ES-I3 (cell line): ENCODE measurements around the gene GRM4.

Experiments used
- H3K36me3 ChIP-seq: 2 replicates; pipeline ENCODE4 v1.6.1; 2013; ENCODE audit warnings: mild to moderate bottlenecking, low read length, control low read depth, moderate library complexity; ENCODE audit not compliant: insufficient read depth
- H3K4me1 ChIP-seq: 2 replicates; pipeline ENCODE4 v1.6.1; 2013; ENCODE audit warnings: mild to moderate bottlenecking, control low read depth, low read length; ENCODE audit not compliant: insufficient read depth
- H3K9ac ChIP-seq: 2 replicates; pipeline ENCODE4 v1.6.1; 2013; ENCODE audit warnings: low read depth, mild to moderate bottlenecking, low read length, moderate library complexity
- H3K9me3 ChIP-seq: 2 replicates; pipeline ENCODE4 v1.6.1; 2013; ENCODE audit warnings: mild to moderate bottlenecking, low read length, moderate library complexity; ENCODE audit not compliant: control insufficient read depth, insufficient read depth

The GRM4 gene

GRCh38 chr6:34067814-34068213 is 78.1 kb downstream of the GRM4 start:
- Histone ChIP-seq H3K9me3 (no peaks in the 10 kb centered on the region), H3K9ac (no peak overlapping the region), H3K4me1 (peaks cover 8% of the 10 kb centered on the region; the same call in 1 of the 2 replicates), H3K36me3 (no peaks in the 10 kb centered on the region)

- no peaks in the 10 kb centered on the region for H3K36me3 ChIP-seq
- H3K9me3 ChIP-seq: no peaks in the 10 kb centered on the region
- peaks cover 8% of the 10 kb centered on the region; the same call in 1 of the 2 replicates for H3K4me1 ChIP-seq
- H3K9ac ChIP-seq: no peak overlapping the region
Observed at GRCh38 chr6:34066772-34067770, 78.8 kb downstream of the GRM4 start.

GRCh38 chr6:34066218-34066571 is 79.7 kb downstream of the GRM4 start:
- H3K9me3 ChIP-seq: no peaks in the 10 kb centered on the region
- H3K4me1 ChIP-seq: peaks cover 8% of the 10 kb centered on the region; the same call in 1 of the 2 replicates
- no peaks in the 10 kb centered on the region for H3K36me3 ChIP-seq
- H3K9ac ChIP-seq: no peak overlapping the region

- no peaks in the 10 kb centered on the region for H3K36me3 ChIP-seq
- peaks cover 8% of the 10 kb centered on the region; the same call in 1 of the 2 replicates for H3K4me1 ChIP-seq
- no peak overlapping the region for H3K9ac ChIP-seq
- no peaks in the 10 kb centered on the region for H3K9me3 ChIP-seq
Observed at GRCh38 chr6:34065466-34066217, 80.2 kb downstream of the GRM4 start.

DNA sequence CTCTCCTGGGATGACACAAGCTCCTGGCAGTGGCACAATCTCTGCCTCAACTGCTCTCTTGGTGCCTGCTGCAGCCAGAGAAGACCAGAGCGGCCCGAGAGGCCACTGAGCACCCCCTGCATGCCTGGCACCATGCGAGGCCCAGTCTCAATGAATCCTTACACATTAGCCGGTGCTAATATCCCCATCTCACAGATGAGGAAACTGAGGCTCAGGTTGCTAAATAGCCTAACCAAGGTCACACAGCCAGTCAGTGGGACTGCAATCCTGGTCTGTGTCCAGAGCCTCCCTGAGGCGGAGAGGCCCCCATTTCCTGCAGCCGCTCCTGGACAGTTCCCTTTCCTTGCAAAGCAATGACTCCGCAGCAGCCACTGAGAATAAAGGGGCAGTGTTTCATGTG is 81.2 kb downstream of the GRM4 start:
- Histone ChIP-seq H3K36me3 (no peaks in the 10 kb centered on the region), H3K4me1 (peaks cover 8% of the 10 kb centered on the region; the same call in 1 of the 2 replicates), H3K9me3 (no peaks in the 10 kb centered on the region), H3K9ac (no peak overlapping the region)

DNA sequence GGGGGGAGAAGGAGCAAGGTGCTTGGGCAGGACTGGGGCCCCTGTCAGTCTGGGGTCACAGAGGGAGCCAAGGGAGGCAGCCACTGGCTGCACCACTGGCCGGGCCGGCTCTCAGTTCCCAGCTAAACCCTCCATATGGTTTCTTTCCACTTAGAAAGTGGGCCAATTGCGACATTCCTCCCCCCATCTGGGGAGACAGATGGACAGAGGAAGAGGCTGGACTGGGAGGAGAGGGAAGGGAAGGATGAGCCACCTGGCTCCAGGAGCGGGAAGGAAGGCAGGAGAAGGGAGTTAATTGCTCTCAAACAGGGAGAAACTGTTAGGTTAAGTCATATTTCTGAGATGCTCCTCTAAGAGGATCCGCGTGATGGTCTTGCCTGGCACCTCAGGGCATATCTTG is 82.2 kb downstream of the GRM4 start:
- H3K4me1 ChIP-seq: peaks cover under 1% of the 10 kb centered on the region; the same call in 1 of the 2 replicates
- no peaks in the 10 kb centered on the region for H3K36me3 ChIP-seq
- H3K9me3 ChIP-seq: no peaks in the 10 kb centered on the region
- no peak overlapping the region for H3K9ac ChIP-seq

GRCh38 chr6:34062815-34063214 is 83.1 kb downstream of the GRM4 start:
- no peaks in the 10 kb centered on the region for H3K9me3 ChIP-seq
- no peak overlapping the region for H3K9ac ChIP-seq
- no peaks in the 10 kb centered on the region for H3K4me1 ChIP-seq
- H3K36me3 ChIP-seq: no peaks in the 10 kb centered on the region

- Histone ChIP-seq H3K9me3 (no peaks in the 10 kb centered on the region), H3K4me1 (no peaks in the 10 kb centered on the region), H3K36me3 (no peaks in the 10 kb centered on the region), H3K9ac (no peak overlapping the region)
Observed at GRCh38 chr6:34062156-34062555, 83.7 kb downstream of the GRM4 start.

DNA sequence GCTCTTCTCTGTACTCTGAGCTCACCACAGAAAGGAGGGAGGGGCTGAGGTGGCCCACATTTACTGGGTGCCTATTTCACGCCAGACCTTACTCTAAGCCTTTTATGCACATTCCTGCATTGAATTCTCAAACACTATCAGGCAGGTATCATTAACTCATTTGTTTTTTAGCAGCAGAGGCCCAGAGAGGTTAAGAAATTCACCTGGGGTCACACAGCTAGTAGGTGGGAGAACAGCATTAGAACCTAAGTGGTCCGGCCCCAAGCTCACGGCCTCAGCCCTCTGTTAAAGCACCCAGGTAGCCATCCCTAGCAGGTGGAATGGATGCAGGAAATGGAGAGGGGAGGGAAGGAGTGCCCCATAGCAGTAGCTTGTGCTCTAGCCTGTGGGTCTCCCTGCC is 84.5 kb downstream of the GRM4 start:
- no peak overlapping the region for H3K9ac ChIP-seq
- H3K9me3 ChIP-seq: no peaks in the 10 kb centered on the region
- H3K4me1 ChIP-seq: peaks cover 2% of the 10 kb centered on the region; the same call in 1 of the 2 replicates
- H3K36me3 ChIP-seq: no peaks in the 10 kb centered on the region

DNA sequence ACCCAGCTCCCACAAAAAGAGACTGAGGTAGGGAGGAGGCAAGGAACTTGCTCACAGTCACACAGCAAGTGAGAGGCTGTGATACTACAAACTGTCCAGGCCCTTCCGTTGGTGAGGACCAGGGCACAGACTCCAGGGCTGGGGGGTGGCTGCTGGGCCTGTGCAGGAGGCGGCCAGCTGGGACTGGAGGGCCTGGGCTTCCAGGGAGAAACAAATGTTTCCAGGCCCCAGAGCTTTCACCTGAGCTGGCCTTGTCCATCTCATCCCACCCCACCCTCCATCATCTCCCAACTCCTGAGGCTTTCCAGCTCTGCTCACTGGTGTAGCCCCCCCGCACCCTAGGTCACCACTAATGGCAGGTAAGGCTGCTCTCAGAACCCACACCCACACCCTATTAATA is 86.0 kb downstream of the GRM4 start:
- peaks cover 9% of the 10 kb centered on the region; the same call in 1 of the 2 replicates for H3K4me1 ChIP-seq
- H3K9ac ChIP-seq: no peak overlapping the region
- H3K9me3 ChIP-seq: no peaks in the 10 kb centered on the region
- no peaks in the 10 kb centered on the region for H3K36me3 ChIP-seq

DNA sequence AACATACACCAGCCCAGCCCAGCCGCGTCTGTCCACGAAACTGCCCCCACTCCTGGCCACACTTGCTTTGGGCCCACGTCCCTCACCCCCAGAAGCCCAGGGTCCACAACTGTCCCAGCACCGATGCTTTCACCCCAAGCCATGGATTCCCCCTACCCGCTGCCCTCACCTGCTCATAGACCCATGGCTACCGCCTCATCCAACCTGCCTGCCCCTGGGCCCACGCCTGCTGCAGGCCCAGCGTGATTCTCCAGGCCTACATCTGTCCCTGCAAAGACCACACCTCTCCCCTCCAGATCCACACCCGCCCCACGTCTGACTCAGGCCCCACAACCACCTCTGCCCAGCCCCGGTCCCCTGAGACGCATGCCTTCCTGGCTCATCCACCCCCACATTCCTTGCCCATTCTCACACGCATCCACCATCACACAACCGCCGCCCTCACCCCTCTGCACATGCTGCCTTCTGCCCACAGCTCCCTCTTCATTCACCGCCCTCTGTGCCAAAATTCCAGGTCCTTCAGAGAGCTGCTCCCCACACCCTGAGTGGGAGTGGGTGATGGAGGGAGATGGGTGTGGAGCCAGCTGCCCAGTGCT is 86.7 kb downstream of the GRM4 start:
- no peaks in the 10 kb centered on the region for H3K9me3 ChIP-seq
- H3K9ac ChIP-seq: no peak overlapping the region
- peaks cover 15% of the 10 kb centered on the region; the same call in 1 of the 2 replicates for H3K4me1 ChIP-seq
- H3K36me3 ChIP-seq: no peaks in the 10 kb centered on the region

GRCh38 chr6:34057790-34058189 is 88.1 kb downstream of the GRM4 start:
- no peaks in the 10 kb centered on the region for H3K36me3 ChIP-seq
- no peak overlapping the region for H3K9ac ChIP-seq
- H3K9me3 ChIP-seq: no peaks in the 10 kb centered on the region
- H3K4me1 ChIP-seq: peaks cover 25% of the 10 kb centered on the region; the same call in 1 of the 2 replicates

- peaks cover 25% of the 10 kb centered on the region; the same call in 1 of the 2 replicates for H3K4me1 ChIP-seq
- no peaks in the 10 kb centered on the region for H3K36me3 ChIP-seq
Observed at GRCh38 chr6:34057191-34057590, 88.7 kb downstream of the GRM4 start.

More at GRCh38 chr6:34057191-34057590, 88.7 kb downstream of the GRM4 start:
- Histone ChIP-seq H3K9ac (no peak overlapping the region), H3K9me3 (no peaks in the 10 kb centered on the region)
